Fibroblast of skin of abdomen (primary cell): Measurements from ENCODE around the gene SRRD.

Source experiments
- DNase-seq: peaks from one replicate; pipeline ENCODE4 v3.0.0-alpha.2; 2013

The SRRD gene

DNA sequence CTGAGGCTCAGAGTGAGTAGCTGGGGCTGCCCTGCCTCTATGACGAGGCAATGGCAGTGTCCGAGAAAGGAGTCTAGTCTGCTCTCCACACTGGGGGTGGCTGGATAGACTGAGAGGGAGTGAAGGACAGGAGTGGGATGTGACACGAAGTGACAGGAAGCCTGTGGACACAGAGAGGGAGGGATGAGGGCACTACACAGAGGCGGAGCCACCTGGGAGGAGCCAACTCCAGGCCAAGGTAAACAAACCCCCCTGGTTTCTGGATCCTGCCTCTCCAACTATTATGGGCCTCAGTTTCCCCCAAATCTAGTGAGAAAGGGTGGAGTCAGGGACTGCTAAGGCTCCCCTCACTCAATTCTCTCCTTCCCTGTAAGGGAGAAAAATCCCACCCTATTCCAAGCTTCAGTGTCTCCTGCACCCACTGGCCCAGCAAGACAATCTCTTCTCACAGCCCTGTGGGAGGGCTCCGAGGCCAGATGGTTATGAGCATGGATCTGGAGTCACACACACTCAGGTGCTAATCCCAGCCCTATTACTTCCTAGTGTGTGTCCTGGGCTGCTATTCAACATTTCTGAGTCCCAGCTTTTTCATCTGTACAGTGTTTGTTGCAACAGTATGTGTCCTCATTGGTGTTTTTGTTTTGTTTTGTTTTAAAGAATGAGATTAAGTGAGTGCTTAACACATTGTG, 29.7 kb upstream of the SRRD start:
- no peak for DNase-seq

DNA sequence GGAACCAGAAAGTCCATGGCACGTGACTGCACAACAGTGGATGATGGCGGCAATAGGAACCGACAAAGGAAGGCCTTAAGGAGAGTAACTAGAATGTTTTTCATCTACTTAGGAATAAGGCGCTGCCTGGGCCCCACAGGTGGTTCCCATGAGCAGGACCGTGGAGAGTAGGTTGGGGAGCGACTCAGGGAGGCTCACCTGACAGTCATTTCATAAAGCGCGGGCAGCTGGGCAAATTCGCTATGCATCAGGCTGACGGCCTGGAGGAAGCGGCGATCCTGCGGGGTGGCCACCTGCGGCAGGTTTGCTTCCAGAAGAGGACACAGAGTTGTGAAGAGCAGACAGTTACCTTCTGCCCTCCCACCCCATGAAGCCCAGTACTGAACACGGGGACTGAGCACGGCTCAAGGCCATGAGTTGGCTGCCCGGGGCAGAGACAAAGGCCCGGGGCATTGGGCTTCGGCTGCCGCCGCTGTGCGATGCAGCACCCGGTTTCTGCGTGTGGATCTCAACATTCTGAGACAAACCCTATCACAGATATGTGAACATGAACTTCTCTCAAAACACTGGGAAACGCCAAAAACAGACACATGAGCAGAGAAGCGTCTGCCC, 25.9 kb upstream of the SRRD start:
- DNase-seq = no peak

DNA sequence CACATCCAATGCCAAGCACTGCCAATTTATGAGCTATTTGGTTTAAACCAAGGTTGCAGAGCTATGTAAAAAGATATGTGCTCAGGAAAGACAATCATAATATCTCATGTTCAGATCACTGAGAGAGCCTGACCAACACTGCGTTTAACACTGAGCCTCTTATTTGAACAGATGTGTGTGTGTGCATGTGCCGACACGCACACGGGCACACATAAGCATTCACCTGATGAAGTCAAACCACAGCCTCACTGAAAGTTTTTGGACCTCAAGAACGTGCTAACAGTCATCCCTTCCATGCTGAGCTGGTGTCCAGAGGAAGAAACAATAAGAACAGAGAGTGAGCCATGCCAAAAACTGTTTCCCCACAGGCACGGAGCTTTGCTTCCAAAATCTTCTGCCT, 23.5 kb upstream of the SRRD start:
- no peak for DNase-seq

DNA sequence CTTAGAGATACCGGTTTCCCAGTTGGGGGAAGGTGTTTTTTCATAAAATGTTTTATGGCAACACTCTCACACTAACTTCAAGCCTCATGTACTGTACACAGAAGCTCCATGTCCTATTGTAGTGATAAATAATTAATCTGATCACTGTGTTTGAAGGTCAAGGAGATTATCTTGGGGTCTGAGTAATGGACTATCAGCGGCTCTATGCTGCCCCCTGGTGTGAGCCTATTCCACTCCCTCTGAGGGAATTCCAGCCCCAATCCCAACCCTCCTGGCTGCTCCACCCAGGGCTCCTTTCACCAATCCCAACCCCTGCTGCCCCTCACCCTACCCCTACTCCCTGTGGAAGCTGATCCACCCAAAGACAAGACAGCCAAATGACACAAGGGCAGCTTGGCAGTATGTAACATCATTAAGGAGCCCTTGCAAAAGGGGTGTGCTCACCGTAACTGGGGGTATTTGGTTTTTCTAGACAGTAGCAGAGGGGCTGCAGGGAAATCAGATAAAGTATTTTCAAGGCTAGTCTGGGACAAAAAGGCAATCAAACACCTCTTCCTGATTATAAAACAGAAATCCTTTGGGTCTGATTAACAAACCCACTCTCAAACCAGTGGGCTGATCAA, 22.4 kb upstream of the SRRD start:
- DNase-seq = peak; percentile 44

DNA sequence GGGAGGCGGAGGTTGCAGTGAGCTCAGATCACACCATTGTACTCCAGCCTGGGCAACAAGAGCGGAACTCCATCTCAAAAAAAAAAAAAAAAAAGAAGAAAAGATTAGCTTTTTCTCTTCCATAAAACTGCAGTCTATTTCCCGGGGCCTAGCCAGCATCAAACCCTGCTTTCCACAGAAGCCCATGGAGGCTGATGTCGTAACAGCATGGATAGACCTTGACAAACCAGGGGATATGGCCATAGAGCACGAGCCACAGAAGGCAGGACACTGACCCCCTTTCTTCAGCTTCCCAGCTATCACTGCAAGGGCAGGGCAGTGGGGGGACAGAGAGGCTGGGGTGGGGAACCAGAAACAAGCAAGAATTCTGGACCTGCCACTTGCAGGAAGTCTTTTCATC, 21.6 kb upstream of the SRRD start:
- no peak for DNase-seq

DNA sequence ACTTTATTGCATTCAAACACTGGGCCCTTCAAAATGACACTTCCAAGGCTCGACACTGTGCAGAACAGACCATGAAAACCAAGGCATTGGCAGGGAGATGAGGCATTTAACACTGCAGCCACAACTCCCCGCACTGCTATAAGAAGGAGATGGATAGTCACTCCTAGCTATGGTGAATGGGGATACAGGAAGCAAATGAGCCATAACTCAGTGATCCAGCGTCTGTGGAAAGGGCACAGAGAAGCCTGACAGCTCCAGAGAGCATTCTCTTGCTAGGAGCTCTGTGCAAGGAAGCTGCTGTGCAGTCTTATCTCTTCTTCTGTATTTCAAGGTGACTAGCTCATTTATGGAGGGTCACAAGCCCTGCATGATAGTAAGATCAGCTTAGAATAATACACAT, 21.0 kb upstream of the SRRD start:
- no peak for DNase-seq

DNA sequence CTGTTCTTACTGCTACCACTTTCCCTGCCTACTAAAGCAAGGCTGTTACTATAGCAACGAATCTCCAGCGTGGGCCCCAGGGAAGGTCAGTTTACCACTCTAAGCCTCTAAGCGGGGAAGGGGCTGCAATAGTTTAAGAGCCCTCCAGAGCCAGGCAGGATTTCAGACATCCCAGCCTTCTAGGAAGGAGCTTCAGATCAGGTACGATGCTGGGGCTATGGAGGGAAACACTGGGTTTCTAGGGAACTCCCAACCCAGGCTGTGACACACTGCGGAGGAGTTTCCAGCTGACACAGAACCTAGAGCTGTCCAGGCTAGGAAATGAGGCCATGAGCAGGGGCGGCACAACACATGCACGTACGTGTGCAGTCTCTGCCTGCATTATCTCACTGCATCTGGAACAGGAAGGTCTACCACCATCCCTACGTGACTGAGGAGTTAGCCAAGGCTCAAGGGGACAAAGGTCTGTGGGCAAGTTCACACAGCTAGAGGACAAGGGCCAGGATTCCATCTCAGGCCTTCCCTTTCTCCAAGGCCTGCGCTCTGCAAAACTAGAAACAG, 20.5 kb upstream of the SRRD start:
- DNase-seq = no peak

DNA sequence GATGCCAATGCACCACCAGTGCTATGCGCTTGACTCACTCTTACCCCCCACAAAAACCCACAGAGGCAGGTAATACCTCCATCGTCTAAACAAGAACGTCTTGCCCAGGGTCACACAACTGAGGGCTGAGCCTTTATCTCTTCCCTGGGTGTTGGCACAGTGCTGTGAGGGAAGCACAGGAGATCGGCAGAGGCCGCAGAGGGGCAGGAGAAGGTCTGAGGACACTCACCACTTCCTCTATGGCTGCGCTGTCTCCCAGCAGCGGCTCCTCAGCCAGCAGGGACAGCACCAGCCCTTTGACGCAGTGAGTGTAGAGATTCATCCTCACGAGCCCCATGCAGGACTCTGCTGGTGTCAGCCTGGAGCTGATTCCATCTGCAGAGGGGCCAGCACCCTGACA, 20.0 kb upstream of the SRRD start:
- no peak for DNase-seq

DNA sequence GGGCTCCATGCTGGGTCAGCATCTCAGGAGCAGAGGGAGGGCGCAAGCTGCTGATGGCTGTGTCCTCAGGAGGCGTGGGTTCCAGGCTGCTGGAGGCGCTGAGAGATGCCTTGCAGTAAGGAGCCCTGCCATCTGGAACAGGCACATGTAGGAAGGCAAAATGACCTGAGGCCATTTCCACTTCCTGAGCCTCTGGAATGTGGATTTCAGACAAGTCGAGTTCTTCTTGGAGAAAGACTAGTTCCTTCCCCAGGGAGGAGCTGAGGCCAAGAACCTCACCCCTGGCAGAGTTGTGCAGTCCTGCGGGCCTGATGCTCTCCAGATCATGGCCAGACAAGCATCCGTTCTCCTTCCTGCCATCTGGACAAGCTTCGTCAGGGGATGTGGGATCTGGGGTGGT, 19.4 kb upstream of the SRRD start:
- DNase-seq = no peak

DNA sequence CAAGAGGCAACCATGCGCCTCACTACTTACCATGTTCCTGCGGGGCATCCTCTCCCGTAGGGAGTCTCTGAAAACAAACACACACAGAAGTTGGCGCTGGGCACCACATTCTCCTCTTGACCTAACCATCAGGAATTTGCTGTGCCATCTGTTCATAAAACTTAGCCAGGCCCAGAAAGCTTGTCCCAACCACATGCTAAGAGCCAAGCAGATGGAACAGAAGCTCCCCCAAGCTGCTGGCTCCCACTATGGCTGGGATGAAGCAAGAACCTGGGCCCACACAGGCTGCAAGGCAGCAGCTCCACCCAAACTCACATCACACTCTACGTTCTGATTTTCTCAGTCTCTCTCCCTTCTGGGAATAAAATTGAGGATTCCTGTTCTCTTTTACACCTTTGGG, 17.5 kb upstream of the SRRD start:
- no peak for DNase-seq

DNA sequence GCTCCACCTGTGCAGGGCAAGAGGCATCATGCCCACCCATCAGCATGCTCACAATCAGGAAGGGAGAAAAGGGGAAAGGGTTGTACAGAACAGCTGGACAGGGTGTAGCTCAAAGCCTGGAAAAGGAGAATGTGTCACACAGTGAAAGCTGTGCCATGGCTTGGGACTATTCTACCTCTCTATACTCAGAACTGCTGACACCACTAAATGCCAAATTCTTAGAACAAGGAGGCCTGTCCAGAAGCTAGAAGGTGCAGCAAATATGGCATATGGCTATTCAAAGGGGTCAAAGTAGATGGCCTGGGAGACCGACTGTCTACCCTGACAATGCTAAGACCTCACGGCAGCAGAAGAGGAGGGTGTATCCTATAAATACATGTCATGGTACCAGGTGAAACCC, 12.9 kb upstream of the SRRD start:
- no peak for DNase-seq

DNA sequence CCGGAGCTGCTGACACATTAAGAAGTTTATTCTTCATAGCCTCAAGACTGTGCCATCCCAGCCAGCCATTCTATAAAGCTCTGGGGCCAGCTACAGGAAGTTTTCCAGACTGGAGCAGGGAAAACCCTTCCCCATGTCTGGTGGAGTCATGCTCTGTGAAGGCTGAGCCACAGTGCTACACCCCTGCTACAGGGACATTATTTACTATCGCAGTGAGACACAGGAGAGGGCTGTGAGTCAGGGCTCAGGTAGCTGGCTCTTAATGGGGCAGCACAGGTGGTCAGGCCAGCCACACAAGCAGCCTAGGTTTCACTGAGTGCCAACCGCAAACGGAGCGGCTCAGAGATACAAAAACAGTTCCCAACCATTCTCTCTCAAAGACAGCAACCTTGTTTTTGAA, 12.2 kb upstream of the SRRD start:
- DNase-seq = peak; percentile 92

DNA sequence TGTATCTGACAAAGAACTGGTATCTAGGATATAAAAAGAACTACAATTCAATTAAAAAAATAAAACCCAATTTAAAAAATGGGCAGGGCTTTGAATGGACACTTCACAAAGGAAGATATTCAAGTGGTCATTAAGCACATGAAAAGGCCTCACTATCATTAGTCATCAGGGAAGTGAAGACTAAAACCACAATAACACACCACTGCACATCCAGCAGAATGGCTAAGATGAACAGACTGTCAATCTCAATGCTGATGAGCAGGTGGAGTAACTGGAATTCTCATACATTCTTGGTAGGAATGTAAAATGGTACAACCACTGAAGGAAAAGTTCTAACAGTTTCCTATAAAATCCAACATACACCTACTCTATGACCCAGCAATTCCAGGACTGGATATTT, 9.0 kb upstream of the SRRD start:
- no peak for DNase-seq

DNA sequence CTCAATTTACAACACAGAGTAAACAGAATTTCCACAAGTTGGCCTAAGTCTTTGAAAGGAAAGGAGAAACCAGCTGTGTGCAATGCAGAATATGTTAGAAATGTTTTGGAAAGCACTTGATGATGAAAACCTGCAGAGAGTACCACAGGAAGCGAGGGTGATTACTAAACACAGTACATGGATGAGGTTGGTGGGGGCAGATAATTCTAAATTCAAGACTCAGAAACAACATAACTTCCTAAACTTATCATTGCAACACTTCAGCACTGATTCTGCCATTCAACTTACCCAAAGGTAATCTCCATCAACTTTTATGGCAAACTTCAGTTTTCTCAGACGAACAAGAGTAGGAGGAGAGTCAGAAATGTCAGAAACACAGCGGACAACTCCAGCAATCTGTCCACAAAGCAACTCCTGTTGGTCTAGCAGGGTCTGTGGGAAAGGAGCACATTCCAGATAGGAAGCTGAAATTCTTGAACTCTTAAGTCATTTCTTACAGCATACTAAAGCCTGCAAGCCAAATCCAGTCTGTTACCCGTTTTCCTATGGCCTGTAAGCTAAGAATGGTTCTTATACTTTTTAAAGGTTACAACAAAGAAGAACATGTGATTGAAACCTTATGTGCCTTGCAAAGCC, 6.9 kb upstream of the SRRD start:
- peak; percentile 82 for DNase-seq

DNA sequence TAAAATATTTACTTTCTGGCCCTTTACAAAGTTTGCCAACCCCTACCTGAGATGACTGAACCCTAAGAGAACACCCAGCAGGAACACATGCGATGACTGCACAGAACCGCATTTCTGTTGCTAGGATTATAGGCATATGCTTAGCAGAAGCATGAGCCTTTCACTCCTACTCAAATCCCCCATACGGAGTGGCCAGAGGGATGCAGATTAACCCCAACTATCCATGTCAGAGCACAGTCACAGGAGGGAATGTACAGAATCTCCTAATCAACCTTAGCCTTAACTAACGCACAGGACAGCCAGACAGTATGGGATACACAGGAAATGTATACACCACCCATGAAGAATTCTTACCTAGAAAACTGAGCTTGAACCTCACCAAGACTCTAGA, 6.3 kb upstream of the SRRD start:
- no peak for DNase-seq

DNA sequence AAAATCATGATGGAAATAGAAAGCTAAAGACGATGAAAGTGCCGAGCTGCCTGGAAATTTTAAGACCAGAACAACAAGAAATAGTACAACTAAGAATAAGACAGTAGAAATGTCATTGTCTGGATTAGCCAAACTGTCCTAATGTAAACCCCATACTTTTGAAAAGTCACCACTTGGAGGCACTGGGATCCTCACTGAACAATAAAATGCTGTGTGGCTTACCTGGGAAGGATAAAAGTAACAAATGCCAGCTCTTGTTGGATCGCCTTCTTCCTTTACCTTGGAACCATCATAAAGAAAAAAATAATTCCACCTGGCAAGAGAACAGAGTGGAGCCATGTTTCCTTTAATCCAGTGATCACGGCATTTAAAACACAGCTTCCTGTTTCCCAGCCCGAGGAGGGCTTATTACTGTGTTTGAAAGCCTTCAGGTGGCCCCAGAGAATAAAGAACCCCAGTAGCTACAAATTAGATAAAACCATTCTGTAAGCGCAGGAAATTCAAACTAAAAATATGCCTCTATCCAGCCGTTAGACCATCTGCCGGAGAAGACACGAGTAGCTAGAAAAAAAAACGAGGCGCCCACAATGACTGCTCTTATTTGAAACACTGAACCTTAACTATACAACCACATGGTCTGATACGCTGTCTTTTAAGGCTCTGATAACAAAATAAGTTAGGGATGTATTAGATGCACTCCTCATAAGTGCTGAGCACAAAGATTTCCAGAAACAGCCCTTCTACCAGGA, 4.5 kb upstream of the SRRD start:
- no peak for DNase-seq

DNA sequence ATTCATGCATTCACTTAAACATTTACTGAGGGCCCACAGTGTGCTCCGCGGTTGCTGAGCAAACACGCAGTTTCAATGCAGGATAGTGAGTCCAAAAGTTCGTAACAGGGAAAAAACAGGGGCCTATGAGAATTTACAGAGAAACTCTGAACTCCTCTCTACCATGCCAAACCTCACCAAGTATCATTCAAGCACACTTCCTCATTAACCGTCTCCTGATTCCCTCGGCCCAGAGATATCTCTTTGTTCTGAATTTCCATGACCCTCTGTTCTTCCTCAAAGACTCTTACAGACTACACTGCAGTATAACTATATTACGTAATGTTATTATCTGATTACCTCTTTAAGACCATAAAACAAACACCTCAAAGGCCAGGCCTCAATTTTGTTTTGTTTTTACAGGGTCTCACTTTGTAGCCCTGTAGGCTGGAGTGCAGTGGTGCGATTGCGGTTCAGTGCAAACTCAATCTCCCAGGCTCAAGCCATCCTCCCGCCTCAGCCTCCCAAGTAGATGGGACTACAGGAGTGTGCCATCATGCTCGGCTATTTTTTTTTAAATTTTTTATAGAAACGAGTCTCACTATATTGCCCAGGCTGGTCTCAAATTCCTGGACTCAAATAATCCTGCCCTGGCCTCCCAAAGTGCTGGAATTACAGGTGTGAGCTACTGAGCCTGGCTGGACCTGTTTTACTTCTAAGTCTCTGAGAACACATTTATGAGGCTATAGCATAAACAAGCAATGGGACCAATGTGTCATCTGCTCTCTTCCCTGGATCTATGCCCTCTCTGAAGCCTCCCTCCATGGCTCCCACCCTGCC, 3.7 kb upstream of the SRRD start:
- DNase-seq = no peak

DNA sequence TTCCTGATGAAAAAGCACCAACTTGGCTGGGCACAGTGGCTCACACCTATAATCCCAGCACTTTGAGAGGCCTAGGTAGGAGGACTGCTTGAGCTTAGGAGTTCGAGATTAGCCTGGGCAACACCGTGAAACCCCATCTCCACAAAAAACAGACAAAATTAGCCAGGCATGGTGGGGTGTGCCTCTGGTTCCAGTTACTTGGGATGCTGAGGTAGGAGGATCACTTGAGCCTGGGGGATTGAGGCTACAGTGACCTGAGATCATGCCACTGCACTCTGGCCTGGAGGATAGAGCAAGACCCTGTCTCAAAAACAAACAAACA, 3.1 kb upstream of the SRRD start:
- DNase-seq = no peak

DNA sequence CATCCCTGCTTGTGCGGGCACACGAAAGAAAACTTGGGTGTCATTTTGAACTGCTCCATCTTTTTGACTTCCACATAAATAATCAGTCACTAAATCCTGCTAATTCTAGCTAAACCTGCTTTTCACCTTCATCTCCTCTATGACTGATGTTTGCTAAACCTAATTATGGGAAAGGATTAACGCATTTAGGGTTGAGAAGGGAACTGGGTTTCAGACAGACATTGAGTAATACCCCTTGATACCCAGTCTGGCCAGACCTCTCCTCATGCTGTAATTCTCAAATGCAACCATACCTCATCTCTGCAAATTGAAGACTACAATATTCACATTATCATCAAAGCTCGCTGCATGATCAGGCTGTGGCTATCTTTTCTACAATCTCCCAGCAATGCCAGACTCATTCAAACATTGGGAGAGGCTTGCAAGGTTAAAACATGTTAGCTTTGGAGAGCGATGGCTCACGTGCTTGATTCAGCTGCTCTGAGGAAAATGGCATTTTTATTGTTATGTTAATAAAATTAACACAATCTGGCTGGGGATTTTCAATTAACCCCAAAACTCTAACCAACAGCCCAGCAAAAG, 2.5 kb upstream of the SRRD start:
- no peak for DNase-seq

DNA sequence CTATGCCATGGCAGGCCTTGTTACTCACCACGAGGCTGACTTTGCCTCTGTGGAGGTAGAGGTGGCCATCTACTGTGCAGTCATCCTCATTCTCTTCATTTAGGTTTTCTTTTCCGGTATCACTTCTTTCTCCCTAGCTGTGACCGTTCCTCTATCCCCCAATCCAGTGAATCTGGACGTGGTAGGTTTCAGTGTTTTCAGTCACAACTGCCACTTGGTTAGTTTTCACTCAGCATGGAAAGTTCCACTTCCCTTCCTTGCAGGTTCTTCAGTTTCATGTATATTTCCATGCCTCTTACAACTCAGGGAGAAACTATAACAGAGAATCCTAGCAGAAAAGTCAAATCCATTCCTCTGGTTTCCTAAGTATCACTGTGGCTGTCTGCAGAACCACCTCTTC, 2.0 kb upstream of the SRRD start:
- DNase-seq = no peak

DNA sequence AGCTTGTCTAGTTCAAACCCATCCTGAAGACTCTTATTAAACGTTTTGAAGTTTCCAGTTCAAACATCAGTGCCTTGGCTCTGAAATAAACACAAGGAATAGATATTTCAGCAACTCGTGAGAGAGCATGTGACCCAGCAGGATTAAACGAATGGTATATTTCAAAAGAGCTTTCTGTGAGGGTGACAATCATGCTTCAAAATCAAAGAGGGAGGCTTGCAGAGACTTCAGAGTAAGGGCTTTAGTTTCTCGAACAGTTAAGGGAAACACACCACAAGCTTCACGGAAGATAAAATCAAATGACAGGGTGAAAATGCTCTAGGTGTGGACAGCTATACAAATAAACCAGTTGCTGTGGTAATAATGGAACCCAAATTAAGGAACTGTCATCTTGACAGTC, 1.5 kb upstream of the SRRD start:
- DNase-seq = no peak

DNA sequence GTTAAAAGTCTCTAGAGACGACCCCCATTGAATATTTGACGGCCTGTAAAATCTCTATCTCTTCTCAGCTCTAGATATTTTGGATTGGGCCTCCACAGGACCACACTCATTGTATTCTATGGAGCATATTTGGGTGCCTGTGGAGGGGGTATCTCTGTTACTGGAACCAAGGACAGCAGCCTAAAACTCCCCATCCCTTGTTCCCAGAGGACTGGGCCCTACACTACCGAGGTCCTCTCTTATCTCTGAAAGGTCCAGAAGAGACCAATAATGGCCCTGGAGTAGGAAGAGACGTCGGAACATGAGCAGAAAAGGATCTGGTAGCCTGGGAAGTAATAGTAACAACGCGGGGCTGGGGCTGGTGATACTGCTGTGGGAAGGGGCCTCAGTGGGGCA, 636 bp upstream of the SRRD start:
- DNase-seq = no peak
